Measurements from ENCODE around the gene CRABP2. TPM values are rescaled to one million over a fixed set of nuclear protein-coding genes. Genes with fewer than 3 reads are reported as not detected.

The CRABP2 gene
- total RNA-seq, 1 donor from 2014 or later = 606 TPM

DNA sequence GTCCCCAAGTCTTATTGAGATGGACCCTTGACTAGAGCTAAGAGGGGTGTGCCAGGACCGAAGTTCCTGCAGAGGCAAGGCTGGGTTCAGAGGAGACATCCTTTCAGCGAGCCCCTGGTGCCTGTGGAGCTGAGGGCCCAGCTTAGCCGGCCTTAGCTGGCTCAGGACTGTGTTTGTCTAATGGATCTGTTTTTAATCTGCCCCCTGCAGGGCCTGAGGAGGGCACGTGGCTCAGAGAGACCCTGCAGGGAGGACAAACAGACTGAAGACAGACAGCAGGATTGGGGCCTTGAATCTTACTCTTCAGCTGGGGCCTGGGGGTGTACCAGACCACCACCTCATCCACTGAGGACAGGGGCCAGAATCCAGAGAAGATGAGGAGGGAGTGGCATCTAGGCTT lies 1.6 kb downstream of the CRABP2 start:
- TF ChIP-seq, protein P1, sequence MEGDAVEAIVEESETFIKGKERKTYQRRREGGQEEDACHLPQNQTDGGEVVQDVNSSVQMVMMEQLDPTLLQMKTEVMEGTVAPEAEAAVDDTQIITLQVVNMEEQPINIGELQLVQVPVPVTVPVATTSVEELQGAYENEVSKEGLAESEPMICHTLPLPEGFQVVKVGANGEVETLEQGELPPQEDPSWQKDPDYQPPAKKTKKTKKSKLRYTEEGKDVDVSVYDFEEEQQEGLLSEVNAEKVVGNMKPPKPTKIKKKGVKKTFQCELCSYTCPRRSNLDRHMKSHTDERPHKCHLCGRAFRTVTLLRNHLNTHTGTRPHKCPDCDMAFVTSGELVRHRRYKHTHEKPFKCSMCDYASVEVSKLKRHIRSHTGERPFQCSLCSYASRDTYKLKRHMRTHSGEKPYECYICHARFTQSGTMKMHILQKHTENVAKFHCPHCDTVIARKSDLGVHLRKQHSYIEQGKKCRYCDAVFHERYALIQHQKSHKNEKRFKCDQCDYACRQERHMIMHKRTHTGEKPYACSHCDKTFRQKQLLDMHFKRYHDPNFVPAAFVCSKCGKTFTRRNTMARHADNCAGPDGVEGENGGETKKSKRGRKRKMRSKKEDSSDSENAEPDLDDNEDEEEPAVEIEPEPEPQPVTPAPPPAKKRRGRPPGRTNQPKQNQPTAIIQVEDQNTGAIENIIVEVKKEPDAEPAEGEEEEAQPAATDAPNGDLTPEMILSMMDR (conservative IDR thresholded peaks at IDR 0.05) = no peak
- Mint-ChIP-seq H3K9me3 (no peaks in the 10 kb centered on the region), H3K4me1 (peaks cover 79% of the 10 kb centered on the region), H3K4me3 (peak overlapping the region; percentile 95), H3K27me3 (ENCODE audit: low read depth) (peaks cover 33% of the 10 kb centered on the region), H3K27ac (ENCODE audit: unreplicated experiment) (peak overlapping the region; percentile 86), H3K36me3 (ENCODE audit: low read depth) (peaks cover 18% of the 10 kb centered on the region)
- no peak for DNase-seq (ENCODE audit: low read depth, low spot score)

DNA sequence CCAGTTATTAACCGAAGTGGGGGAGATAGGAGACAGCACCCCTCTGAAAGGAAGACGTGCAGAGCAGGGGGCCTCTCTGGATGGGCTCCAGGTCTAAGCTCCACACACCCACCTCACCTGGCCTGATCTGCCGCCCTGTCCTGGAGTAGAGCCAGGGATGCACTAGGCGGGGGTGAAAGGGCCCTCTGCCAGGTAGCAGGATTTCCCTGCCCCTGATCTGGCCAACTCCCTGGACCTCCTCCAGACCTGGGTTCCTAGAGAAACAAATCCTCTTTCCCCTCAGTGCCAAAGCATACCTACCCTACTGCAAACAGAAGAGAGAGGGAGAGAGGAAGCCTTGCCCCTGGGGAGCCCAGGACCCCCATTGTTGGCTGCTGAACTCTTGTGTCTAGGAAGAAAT lies 2.0 kb downstream of the CRABP2 start:
- peaks cover 29% of the 10 kb centered on the region for H3K27me3 Mint-ChIP-seq (ENCODE audit: low read depth)
- H3K4me1 Mint-ChIP-seq = peaks cover 77% of the 10 kb centered on the region
- DNase-seq (ENCODE audit: low read depth, low spot score) = no peak
- no peak overlapping the region for H3K27ac Mint-ChIP-seq (ENCODE audit: unreplicated experiment)
- TF ChIP-seq, protein P1 (conservative IDR thresholded peaks at IDR 0.05) = no peak
- peaks cover 22% of the 10 kb centered on the region for H3K36me3 Mint-ChIP-seq (ENCODE audit: low read depth)
- peak overlapping the region; percentile 95 for H3K4me3 Mint-ChIP-seq
- H3K9me3 Mint-ChIP-seq = no peaks in the 10 kb centered on the region

DNA sequence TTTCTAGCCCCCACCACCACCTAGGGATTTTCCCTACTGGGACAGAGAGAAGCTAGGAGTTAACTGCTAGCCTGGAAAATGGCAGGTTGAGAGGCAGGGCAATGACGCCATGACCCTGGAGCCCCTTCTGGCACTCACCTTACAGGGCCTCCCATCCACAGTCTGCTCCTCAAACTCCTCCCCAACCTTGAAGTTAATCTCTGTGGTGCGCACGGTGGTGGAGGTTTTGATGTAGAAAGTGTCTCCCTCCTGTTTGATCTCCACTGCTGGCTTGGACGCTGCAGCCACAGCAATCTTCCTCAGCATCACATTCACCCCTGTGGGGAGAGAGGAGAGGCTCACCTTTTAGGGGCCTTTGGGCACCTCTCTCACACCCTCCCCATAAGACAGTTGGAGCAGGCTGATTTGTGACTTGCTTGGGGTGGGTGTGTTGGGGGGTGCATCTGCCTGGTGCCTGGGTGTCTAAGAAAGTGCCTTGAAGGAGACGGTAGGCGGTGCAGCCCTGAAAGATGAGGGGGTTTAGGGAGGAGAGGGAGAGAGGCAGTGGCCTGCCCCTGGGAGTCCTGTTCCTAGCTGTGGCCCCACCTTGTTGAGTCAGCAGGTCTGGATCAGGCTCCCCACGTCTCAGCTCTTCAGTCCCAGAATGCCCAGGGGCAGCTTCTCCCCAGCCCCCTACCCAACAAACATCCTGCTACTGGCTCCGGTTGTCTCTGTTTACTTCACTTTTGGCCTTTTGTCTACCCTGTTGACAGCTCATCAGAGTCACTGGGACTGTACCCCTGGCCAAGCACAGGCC lies 4.4 kb downstream of the CRABP2 start:
- H3K4me1 Mint-ChIP-seq = peaks cover 71% of the 10 kb centered on the region
- H3K27ac Mint-ChIP-seq (ENCODE audit: unreplicated experiment) = peak overlapping the region; percentile 50
- DNase-seq (ENCODE audit: low read depth, low spot score) = no peak
- TF ChIP-seq, protein P1 (conservative IDR thresholded peaks at IDR 0.05) = no peak
- peaks cover 26% of the 10 kb centered on the region for H3K36me3 Mint-ChIP-seq (ENCODE audit: low read depth)
- H3K27me3 Mint-ChIP-seq (ENCODE audit: low read depth) = peaks cover 21% of the 10 kb centered on the region
- peak overlapping the region; percentile 72 for H3K4me3 Mint-ChIP-seq
- H3K9me3 Mint-ChIP-seq = no peaks in the 10 kb centered on the region

DNA sequence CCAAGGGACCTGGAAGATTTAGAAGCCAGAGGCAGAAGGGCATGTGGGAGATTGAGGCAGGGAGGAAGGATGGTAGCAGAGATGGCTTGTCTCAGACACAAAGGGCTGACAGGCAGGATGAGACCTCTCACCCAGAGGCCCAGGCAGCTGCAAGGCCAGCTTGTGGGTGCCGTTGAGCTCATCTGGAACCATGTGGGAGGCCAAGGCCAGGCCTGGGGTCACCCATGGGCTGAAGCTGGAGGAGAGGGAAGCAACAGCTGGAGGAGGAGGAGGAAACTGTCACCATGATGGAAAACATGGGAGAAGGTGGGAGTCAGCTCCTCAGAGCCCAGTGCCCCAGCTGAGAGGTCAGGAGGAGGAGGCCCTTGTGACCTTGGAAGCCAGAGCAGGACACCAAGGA lies 6.4 kb downstream of the CRABP2 start:
- peak overlapping the region; percentile 83 for H3K27ac Mint-ChIP-seq (ENCODE audit: unreplicated experiment)
- no peak for DNase-seq (ENCODE audit: low read depth, low spot score)
- H3K4me1 Mint-ChIP-seq = peaks cover 68% of the 10 kb centered on the region
- H3K9me3 Mint-ChIP-seq = no peaks in the 10 kb centered on the region
- TF ChIP-seq, protein P1 (conservative IDR thresholded peaks at IDR 0.05) = no peak
- H3K4me3 Mint-ChIP-seq = peak overlapping the region; percentile 77
- H3K27me3 Mint-ChIP-seq (ENCODE audit: low read depth) = peaks cover 8% of the 10 kb centered on the region
- peaks cover 26% of the 10 kb centered on the region for H3K36me3 Mint-ChIP-seq (ENCODE audit: low read depth)

DNA sequence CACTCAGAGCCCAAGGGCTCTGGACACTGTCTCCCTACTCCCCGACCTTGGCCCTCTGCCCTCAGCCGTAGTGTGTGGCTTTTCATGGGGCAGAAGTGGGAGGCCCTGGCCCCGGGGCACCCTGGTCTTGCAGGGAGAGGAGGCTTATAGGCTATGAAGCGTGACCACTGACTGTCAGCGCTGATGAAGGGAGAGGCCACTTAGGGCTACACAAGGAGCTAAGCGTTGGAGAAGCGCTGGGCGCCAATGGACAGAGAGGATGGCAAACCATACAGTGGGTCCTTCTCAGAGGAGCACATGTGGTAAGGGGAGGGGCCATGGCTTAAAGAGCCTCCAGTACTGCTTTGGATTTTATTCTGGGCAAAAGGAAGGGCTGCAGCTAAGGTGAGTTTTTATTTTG lies 7.9 kb downstream of the CRABP2 start:
- H3K9me3 Mint-ChIP-seq = no peaks in the 10 kb centered on the region
- H3K27ac Mint-ChIP-seq (ENCODE audit: unreplicated experiment) = peak overlapping the region; percentile 3
- no peak for DNase-seq (ENCODE audit: low read depth, low spot score)
- peak overlapping the region; percentile 73 for H3K4me3 Mint-ChIP-seq
- peaks cover 26% of the 10 kb centered on the region for H3K36me3 Mint-ChIP-seq (ENCODE audit: low read depth)
- peaks cover 11% of the 10 kb centered on the region for H3K27me3 Mint-ChIP-seq (ENCODE audit: low read depth)
- H3K4me1 Mint-ChIP-seq = peaks cover 68% of the 10 kb centered on the region
- TF ChIP-seq, protein P1 (conservative IDR thresholded peaks at IDR 0.05) = no peak
